NT2/D1 (cell line): ENCODE results near the gene TOP2B.

ENCODE experiments used
- SUZ12 ChIP-seq: IDR thresholded peaks from 2 replicates; pipeline ENCODE4 v1.6.1; 2011; ENCODE audit not compliant: insufficient read length, insufficient read depth; ENCODE audit errors: extremely low read depth
- YY1 ChIP-seq: IDR thresholded peaks from 2 replicates; pipeline ENCODE4 v1.6.1; 2011; ENCODE audit not compliant: insufficient read length, insufficient read depth
- ZNF274 ChIP-seq: IDR thresholded peaks from 2 replicates; pipeline ENCODE4 v1.6.1; 2011; ENCODE audit warnings: mild to moderate bottlenecking, low read depth, low read length

- no peak for TF ChIP-seq SUZ12
- no peak for TF ChIP-seq YY1
- no peak for TF ChIP-seq ZNF274
These were observed 83.4 kb downstream of the TOP2B start for GRCh38 chr3:25581335-25581734.
